Measurements from ENCODE around the gene PRR13. TPM values are rescaled to one million over a fixed set of nuclear protein-coding genes. Genes with fewer than 3 reads are reported as not detected.
"Not testable (repeated sequence)": the region's sequence is repeated elsewhere in the genome, so short reads cannot be mapped to it uniquely, and the experiment has no call there.

PRR13 gene
- polyA plus RNA-seq, 2 donors, result 73.8 to 119 TPM

DNA sequence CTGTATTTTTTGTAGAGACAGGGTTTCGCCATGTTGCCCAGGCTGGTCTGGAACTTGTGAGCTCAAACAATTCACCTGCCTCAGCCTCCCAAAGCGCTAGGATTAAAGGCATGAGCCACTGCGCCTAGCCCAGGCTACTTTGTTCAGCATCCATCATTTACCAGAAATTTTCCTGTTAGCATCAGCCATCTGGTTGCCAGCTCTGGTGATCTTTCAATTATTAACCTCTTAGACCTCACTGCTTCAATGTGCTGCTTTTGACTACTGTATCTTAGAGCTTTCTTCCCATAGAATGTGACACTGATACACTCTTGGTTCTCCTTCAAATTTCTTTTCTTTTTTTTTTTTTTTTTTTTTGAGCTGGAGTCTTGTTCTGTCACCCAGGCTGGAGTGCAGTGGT is 23.3 kb upstream of the PRR13 start:
- Histone ChIP-seq H3K27ac (ENCODE audit: low read depth in 2 of 2, low read length in 1 of 2) (no peak overlapping the region), H3K9me3 (ENCODE audit: control insufficient read depth in 2 of 2, insufficient read depth in 1 of 2, low read depth in 1 of 2, low read length in 1 of 2) (no peaks in the 10 kb centered on the region), H3K4me3 (ENCODE audit: low read depth in 1 of 2, low read length in 2 of 2) (no peak overlapping the region), H3K4me1 (ENCODE audit: control insufficient read depth in 2 of 2, insufficient read depth in 2 of 2, low read length in 1 of 2) (no peaks in the 10 kb centered on the region), H3K27me3 (ENCODE audit: control insufficient read depth in 1 of 2, insufficient read depth in 2 of 2, low read length in 2 of 2) (no peaks in the 10 kb centered on the region), H3K36me3 (ENCODE audit: control insufficient read depth in 2 of 2, insufficient read depth in 2 of 2, low read length in 1 of 2) (peaks cover 2 to 3% of the 10 kb centered on the region in 2 donors)
- 73 to 85% methylated on average over 3 of the region's 3 CpGs for WGBS, 2 donors

DNA sequence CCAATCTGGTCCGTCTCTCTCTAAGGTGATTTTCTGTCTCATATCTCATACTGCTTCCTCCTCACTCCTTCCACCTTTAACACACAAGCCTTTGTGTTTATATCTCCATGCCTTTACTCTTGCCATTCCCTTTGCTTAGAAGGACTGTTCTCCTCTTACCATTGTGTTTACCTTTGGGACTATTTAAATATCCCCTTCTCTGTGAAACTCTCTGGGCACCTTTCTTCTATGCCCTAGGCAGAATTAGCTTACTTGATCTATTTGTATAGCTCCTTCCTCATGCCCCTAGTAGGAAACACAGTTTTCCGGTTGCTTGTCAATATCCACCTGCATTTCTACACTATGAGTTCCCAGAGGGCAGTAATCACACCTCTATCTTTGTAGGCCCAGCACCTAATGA is 21.8 kb upstream of the PRR13 start:
- Histone ChIP-seq H3K9me3 (ENCODE audit: control insufficient read depth in 2 of 2, insufficient read depth in 1 of 2, low read depth in 1 of 2, low read length in 1 of 2) (no peaks in the 10 kb centered on the region), H3K27me3 (ENCODE audit: control insufficient read depth in 1 of 2, insufficient read depth in 2 of 2, low read length in 2 of 2) (no peaks in the 10 kb centered on the region), H3K4me1 (ENCODE audit: control insufficient read depth in 2 of 2, insufficient read depth in 2 of 2, low read length in 1 of 2) (no peaks in the 10 kb centered on the region), H3K36me3 (ENCODE audit: control insufficient read depth in 2 of 2, insufficient read depth in 2 of 2, low read length in 1 of 2) (peaks cover under 1% of the 10 kb centered on the region in 2 donors), H3K4me3 (ENCODE audit: low read depth in 1 of 2, low read length in 2 of 2) (no peak overlapping the region), H3K27ac (ENCODE audit: low read depth in 2 of 2, low read length in 1 of 2) (no peak overlapping the region)
- WGBS, 2 donors, result 80 to 87% methylated on average over 2 of the region's 2 CpGs

DNA sequence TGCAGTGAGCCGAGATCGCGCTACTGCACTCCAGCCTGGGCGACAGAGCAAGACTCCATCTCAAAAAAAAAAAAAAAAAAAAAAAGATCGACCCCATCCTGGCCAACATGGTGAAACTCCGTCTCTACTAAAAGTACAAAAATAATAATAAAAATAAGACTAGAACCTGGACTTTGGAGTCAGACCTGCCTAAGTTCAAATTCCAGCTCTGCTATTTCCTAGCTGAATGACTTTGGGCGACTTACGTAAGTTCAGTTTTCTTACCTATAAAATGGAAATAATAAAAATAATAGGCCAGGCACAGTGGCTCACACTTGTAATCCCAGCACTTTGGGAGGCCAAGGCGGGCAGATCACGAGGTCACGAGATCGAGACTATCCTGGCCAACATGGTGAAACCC is 19.3 kb upstream of the PRR13 start:
- H3K4me3 ChIP-seq (ENCODE audit: low read depth in 1 of 2, low read length in 2 of 2); H3K4me1 ChIP-seq (ENCODE audit: control insufficient read depth in 2 of 2, insufficient read depth in 2 of 2, low read length in 1 of 2); H3K27me3 ChIP-seq (ENCODE audit: control insufficient read depth in 1 of 2, insufficient read depth in 2 of 2, low read length in 2 of 2); H3K9me3 ChIP-seq (ENCODE audit: control insufficient read depth in 2 of 2, insufficient read depth in 1 of 2, low read depth in 1 of 2, low read length in 1 of 2); H3K27ac ChIP-seq (ENCODE audit: low read depth in 2 of 2, low read length in 1 of 2); H3K36me3 ChIP-seq (ENCODE audit: control insufficient read depth in 2 of 2, insufficient read depth in 2 of 2, low read length in 1 of 2): not testable (repeated sequence)
- WGBS, 2 donors, result 83 to 90% methylated on average over 9 to 12 of the region's 12 CpGs

DNA sequence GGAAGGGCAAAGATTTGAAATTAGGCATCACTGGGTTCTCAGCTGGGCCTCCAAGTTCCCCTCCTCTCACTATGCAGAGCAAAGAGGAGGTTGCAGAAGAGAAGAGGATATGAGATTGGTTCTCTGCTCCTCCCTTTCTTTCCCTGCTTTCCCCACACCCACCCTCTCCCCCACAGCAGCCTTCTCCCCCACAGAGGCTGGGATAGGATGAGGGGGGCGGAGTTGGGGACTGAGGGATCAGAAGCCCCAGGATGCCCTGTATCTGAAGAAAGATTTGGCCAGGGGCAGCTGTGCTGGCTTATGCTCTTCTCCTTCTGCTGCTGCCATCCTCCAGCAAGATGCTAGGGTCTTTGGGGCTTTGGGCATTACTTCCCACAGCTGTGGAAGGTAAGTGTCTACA is 17.9 kb upstream of the PRR13 start, which contains the start of gene AMHR2:
AMHR2 (plus strand) TSS at position 259 of the 400 bp plus-strand sequence; CDS start at position 339, 80 bp downstream.
- Histone ChIP-seq H3K36me3 (ENCODE audit: control insufficient read depth in 2 of 2, insufficient read depth in 2 of 2, low read length in 1 of 2) (no peaks in the 10 kb centered on the region), H3K9me3 (ENCODE audit: control insufficient read depth in 2 of 2, insufficient read depth in 1 of 2, low read depth in 1 of 2, low read length in 1 of 2) (no peaks in the 10 kb centered on the region), H3K4me1 (ENCODE audit: control insufficient read depth in 2 of 2, insufficient read depth in 2 of 2, low read length in 1 of 2) (no peaks in the 10 kb centered on the region), H3K4me3 (ENCODE audit: low read depth in 1 of 2, low read length in 2 of 2) (no peak within 1 kb of the TSS), H3K27ac (ENCODE audit: low read depth in 2 of 2, low read length in 1 of 2) (no peak within 1 kb of the TSS), H3K27me3 (ENCODE audit: control insufficient read depth in 1 of 2, insufficient read depth in 2 of 2, low read length in 2 of 2) (no peaks in the 10 kb centered on the region)
- 92 to 100% methylated on average over 1 of the region's 1 CpG for WGBS, 2 donors

DNA sequence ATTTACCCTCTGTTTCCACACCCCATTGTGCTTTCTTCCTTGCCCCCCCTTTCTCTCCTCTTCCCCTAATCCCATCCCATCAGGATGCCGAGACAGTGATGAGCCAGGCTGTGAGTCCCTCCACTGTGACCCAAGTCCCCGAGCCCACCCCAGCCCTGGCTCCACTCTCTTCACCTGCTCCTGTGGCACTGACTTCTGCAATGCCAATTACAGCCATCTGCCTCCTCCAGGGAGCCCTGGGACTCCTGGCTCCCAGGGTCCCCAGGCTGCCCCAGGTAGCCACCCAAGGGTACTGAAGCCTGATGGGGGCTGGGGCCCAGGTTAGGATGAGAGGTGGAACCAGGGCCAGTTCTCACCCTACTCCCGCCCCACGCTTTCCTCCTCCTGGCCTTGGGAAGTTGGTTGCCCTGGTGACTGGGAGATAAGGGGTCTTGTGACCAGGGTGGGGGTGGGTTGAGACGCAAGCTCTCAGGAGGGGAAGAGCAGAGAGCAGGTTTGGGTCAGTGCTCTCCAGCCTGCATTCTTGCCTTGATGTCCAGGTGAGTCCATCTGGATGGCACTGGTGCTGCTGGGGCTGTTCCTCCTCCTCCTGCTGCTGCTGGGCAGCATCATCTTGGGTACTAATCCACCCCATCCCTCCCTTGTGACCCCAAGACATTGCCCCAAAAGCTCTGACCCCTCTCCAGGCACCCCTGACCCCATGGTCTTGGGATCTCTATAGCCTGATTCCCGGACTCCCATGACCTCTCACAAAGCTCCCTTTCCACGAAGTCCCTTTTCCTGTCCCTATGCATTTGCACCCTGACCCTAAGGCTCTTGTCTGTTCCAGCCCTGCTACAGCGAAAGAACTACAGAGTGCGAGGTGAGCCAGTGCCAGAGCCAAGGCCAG is 16.7 kb upstream of the PRR13 start:
- H3K36me3 ChIP-seq (ENCODE audit: control insufficient read depth in 2 of 2, insufficient read depth in 2 of 2, low read length in 1 of 2), result no peaks in the 10 kb centered on the region
- H3K9me3 ChIP-seq (ENCODE audit: control insufficient read depth in 2 of 2, insufficient read depth in 1 of 2, low read depth in 1 of 2, low read length in 1 of 2), result no peaks in the 10 kb centered on the region
- no peak overlapping the region for H3K4me3 ChIP-seq (ENCODE audit: low read depth in 1 of 2, low read length in 2 of 2)
- 65 to 84% methylated on average over 9 of the region's 9 CpGs for WGBS, 2 donors
- no peaks in the 10 kb centered on the region for H3K4me1 ChIP-seq (ENCODE audit: control insufficient read depth in 2 of 2, insufficient read depth in 2 of 2, low read length in 1 of 2)
- H3K27me3 ChIP-seq (ENCODE audit: control insufficient read depth in 1 of 2, insufficient read depth in 2 of 2, low read length in 2 of 2), result no peaks in the 10 kb centered on the region
- H3K27ac ChIP-seq (ENCODE audit: low read depth in 2 of 2, low read length in 1 of 2), result no peak overlapping the region

DNA sequence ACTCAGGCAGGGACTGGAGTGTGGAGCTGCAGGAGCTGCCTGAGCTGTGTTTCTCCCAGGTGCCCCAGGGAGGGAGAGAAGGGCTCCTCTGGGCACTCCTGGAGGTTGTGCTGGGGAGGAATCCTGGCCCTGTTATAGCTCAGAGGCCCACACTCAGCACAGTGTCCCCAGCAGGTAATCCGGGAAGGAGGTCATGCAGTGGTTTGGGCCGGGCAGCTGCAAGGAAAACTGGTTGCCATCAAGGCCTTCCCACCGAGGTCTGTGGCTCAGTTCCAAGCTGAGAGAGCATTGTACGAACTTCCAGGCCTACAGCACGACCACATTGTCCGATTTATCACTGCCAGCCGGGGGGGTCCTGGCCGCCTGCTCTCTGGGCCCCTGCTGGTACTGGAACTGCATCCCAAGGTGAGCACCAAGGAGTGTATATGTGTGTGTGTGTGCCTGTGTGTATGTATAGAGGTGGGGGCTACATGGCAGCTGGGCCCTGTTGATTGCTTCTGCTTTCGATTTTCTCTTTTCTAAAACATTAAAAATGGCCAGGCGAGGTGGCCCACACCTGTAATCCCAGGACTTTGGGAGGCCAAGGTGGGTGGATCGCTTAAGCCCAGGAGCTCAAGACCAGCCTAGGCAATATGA is 15.9 kb upstream of the PRR13 start:
- H3K27me3 ChIP-seq (ENCODE audit: control insufficient read depth in 1 of 2, insufficient read depth in 2 of 2, low read length in 2 of 2), result no peaks in the 10 kb centered on the region
- H3K9me3 ChIP-seq (ENCODE audit: control insufficient read depth in 2 of 2, insufficient read depth in 1 of 2, low read depth in 1 of 2, low read length in 1 of 2), result no peaks in the 10 kb centered on the region
- H3K36me3 ChIP-seq (ENCODE audit: control insufficient read depth in 2 of 2, insufficient read depth in 2 of 2, low read length in 1 of 2), result no peaks in the 10 kb centered on the region
- H3K4me1 ChIP-seq (ENCODE audit: control insufficient read depth in 2 of 2, insufficient read depth in 2 of 2, low read length in 1 of 2), result no peaks in the 10 kb centered on the region
- no peak overlapping the region for H3K27ac ChIP-seq (ENCODE audit: low read depth in 2 of 2, low read length in 1 of 2)
- WGBS, 2 donors, result 68 to 80% methylated on average over 10 to 11 of the region's 11 CpGs
- no peak overlapping the region for H3K4me3 ChIP-seq (ENCODE audit: low read depth in 1 of 2, low read length in 2 of 2)

DNA sequence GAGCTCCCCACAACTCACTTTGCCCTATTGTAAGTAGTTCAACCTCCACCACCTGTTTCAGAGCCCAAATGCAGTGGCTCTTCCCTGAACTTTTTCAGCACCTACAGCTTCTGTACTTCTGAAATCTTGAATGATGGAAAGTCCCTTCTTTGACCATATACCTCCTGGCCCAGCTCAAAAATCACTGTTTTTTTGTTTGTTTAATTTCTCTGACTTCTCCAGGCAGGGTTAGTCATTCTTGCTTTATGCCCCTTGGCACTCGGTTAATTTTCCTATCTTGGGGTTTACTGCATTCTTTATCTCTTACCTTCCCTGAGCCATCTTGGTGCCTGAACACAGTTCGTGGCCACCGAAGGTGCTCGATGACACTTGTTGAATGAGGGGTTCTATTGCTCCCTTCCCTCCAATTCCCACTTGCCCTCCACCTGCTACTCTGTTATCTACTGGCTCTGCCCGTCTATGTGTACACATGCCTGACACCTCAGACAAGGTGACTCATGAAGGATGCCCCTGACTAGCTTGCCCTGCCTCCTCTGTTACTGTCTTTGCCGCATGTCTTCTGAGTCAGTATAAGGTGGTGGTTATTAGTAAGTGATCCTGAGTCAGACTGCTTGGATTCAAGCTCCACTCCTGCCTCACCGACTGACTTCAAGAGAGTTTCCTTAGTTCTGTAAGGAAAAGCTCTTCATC is 13.5 kb upstream of the PRR13 start:
- WGBS, 2 donors, result 61 to 63% methylated on average over 7 of the region's 7 CpGs
- Histone ChIP-seq H3K27me3 (ENCODE audit: control insufficient read depth in 1 of 2, insufficient read depth in 2 of 2, low read length in 2 of 2) (no peaks in the 10 kb centered on the region), H3K4me3 (ENCODE audit: low read depth in 1 of 2, low read length in 2 of 2) (no peak overlapping the region), H3K9me3 (ENCODE audit: control insufficient read depth in 2 of 2, insufficient read depth in 1 of 2, low read depth in 1 of 2, low read length in 1 of 2) (no peaks in the 10 kb centered on the region), H3K27ac (ENCODE audit: low read depth in 2 of 2, low read length in 1 of 2) (no peak overlapping the region), H3K4me1 (ENCODE audit: control insufficient read depth in 2 of 2, insufficient read depth in 2 of 2, low read length in 1 of 2) (no peaks in the 10 kb centered on the region), H3K36me3 (ENCODE audit: control insufficient read depth in 2 of 2, insufficient read depth in 2 of 2, low read length in 1 of 2) (no peaks in the 10 kb centered on the region)

DNA sequence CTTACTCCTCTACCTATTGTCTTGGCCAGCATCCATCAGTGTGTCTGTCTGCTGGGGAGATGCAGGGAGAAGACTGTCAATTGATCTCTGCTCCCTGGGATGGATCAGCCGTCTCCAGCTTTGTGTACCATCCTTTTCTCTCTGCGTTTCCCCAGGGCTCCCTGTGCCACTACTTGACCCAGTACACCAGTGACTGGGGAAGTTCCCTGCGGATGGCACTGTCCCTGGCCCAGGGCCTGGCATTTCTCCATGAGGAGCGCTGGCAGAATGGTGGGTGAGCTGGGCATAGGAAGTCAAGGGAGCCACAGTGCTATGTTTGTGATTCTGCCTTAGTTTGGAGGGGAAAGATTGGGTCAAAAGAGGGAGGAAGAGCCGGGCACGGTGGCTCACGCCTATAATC is 12.8 kb upstream of the PRR13 start:
- H3K27me3 ChIP-seq (ENCODE audit: control insufficient read depth in 1 of 2, insufficient read depth in 2 of 2, low read length in 2 of 2), result no peaks in the 10 kb centered on the region
- no peaks in the 10 kb centered on the region for H3K4me1 ChIP-seq (ENCODE audit: control insufficient read depth in 2 of 2, insufficient read depth in 2 of 2, low read length in 1 of 2)
- H3K27ac ChIP-seq (ENCODE audit: low read depth in 2 of 2, low read length in 1 of 2), result no peak overlapping the region
- no peaks in the 10 kb centered on the region for H3K9me3 ChIP-seq (ENCODE audit: control insufficient read depth in 2 of 2, insufficient read depth in 1 of 2, low read depth in 1 of 2, low read length in 1 of 2)
- no peaks in the 10 kb centered on the region for H3K36me3 ChIP-seq (ENCODE audit: control insufficient read depth in 2 of 2, insufficient read depth in 2 of 2, low read length in 1 of 2)
- H3K4me3 ChIP-seq (ENCODE audit: low read depth in 1 of 2, low read length in 2 of 2), result no peak overlapping the region
- 86 to 91% methylated on average over 7 of the region's 7 CpGs for WGBS, 2 donors

DNA sequence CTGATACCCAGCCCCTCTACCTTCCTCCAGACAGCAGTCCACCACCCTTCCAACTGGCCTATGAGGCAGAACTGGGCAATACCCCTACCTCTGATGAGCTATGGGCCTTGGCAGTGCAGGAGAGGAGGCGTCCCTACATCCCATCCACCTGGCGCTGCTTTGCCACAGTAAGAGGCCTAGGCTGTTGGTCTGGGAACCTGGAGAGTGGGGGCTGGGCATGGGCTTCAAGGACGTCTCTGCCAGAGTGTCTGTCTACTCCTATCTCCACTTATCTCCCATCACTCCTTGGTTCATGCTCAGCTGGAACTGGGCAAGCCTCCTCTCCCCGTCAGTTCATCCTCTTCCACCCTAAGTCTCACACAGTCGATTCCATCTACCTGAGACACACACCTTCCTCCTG is 11.4 kb upstream of the PRR13 start:
- no peaks in the 10 kb centered on the region for H3K27me3 ChIP-seq (ENCODE audit: control insufficient read depth in 1 of 2, insufficient read depth in 2 of 2, low read length in 2 of 2)
- WGBS, 2 donors, result 82 to 88% methylated on average over 5 of the region's 5 CpGs
- H3K36me3 ChIP-seq (ENCODE audit: control insufficient read depth in 2 of 2, insufficient read depth in 2 of 2, low read length in 1 of 2), result no peaks in the 10 kb centered on the region
- no peaks in the 10 kb centered on the region for H3K9me3 ChIP-seq (ENCODE audit: control insufficient read depth in 2 of 2, insufficient read depth in 1 of 2, low read depth in 1 of 2, low read length in 1 of 2)
- H3K27ac ChIP-seq (ENCODE audit: low read depth in 2 of 2, low read length in 1 of 2), result no peak overlapping the region
- no peak overlapping the region for H3K4me3 ChIP-seq (ENCODE audit: low read depth in 1 of 2, low read length in 2 of 2)
- H3K4me1 ChIP-seq (ENCODE audit: control insufficient read depth in 2 of 2, insufficient read depth in 2 of 2, low read length in 1 of 2), result no peaks in the 10 kb centered on the region
